ENCODE measurements around the gene ELMO2.

GRCh38 chr20:46400828-46401477 is 5.5 kb downstream of the ELMO2 start:
- TF ChIP-seq YY1 (IDR thresholded peaks at IDR 0.05; ENCODE audit: insufficient read depth, insufficient read length) (no peak), SUZ12 (IDR thresholded peaks at IDR 0.05; ENCODE audit: extremely low read depth, insufficient read depth, insufficient read length) (no peak), ZNF274 (IDR thresholded peaks at IDR 0.05; ENCODE audit: low read depth, low read length) (no peak)
